Choroid plexus epithelial cell (primary cell): Measurements from ENCODE around the gene ASGR2.

Source experiments
- DNase-seq: peaks from one replicate; pipeline ENCODE4 v3.0.0-alpha.2; 2010; ENCODE audit warnings: low read depth
- H3K4me3 ChIP-seq: 2 replicates; pipeline ENCODE4 v1.5.1; 2011; ENCODE audit warnings: low read depth, mild to moderate bottlenecking, control low read depth, low read length, moderate library complexity
- TF ChIP-seq, protein P1 (sequence below): conservative IDR thresholded peaks from 2 replicates; pipeline ENCODE4 v1.5.1; 2011; ENCODE audit warnings: low read depth, mild to moderate bottlenecking, control low read depth, inconsistent platforms, low read length, moderate library complexity

ASGR2 gene

DNA sequence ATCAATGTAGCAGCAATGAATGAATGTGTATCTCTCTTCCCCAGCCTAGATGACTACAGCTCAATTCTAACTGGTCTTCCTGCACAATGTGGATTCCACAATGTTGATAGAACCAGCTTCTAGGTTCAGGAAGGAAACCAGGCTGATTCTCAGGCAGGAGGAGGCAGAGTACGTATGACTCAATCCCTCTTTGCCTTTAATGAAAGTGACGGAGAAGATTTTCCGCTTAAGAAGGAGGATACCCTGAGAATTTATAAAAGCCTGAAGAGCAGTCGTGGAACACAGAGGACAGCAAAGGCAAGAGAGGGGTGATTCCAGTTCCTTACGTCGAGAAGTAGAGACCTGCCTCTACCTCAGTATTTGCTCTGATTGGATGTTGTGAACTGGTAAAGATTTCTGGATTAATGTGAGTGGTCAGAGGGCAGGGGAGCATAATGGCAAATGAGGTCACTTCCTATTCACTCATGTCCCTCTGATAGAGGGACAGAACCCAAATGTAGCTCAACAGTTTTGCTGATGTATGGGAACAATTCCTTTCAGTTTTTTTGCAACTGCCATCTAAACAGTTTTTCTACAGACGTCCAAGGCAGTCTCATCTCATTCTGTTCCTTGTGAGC lies 55.7 kb downstream of the ASGR2 start:
- DNase-seq: peak; percentile 70
- H3K4me3 ChIP-seq: no peak overlapping the region
- TF ChIP-seq, protein P1, sequence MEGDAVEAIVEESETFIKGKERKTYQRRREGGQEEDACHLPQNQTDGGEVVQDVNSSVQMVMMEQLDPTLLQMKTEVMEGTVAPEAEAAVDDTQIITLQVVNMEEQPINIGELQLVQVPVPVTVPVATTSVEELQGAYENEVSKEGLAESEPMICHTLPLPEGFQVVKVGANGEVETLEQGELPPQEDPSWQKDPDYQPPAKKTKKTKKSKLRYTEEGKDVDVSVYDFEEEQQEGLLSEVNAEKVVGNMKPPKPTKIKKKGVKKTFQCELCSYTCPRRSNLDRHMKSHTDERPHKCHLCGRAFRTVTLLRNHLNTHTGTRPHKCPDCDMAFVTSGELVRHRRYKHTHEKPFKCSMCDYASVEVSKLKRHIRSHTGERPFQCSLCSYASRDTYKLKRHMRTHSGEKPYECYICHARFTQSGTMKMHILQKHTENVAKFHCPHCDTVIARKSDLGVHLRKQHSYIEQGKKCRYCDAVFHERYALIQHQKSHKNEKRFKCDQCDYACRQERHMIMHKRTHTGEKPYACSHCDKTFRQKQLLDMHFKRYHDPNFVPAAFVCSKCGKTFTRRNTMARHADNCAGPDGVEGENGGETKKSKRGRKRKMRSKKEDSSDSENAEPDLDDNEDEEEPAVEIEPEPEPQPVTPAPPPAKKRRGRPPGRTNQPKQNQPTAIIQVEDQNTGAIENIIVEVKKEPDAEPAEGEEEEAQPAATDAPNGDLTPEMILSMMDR: no peak

DNA sequence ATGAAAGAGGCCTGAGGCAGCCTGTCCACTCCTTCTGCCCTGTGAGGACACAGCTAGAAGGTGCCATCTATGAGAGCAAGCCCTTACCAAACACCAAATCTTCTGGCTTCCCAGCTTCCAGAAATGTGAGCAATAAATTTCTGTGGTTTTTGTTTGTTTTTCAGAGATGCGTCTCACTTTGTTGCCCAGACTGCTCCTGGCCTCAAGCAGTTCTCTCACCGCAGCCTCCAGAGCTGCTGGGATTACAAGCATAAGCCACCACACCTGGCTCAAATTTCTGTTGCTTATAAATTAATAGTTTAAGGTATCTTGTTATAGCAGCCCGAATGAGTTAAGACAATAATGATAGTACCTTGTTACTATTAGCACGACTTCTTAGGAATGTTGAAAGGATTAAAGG lies 58.2 kb downstream of the ASGR2 start:
- peak; percentile 45 for DNase-seq
- H3K4me3 ChIP-seq: no peak overlapping the region
- TF ChIP-seq, protein P1: no peak
